Stimulated activated memory B cell treated with anti-CD40 and anti-IgM and Interleukin-4, amounts not matched to agents 10 μg/mL and 1 μg/mL and 100 μg/mL, for 72 hours (primary cell): ENCODE results near the gene ARHGAP12.
"Not testable (repeated sequence)": the region's sequence is repeated elsewhere in the genome, so short reads cannot be mapped to it uniquely, and the experiment has no call there.

ENCODE experiments used
- ATAC-seq: fragments of 150-1000 bp; cut with Tn5 transposase; 2 replicates; pipeline ENCODE4 v1.10.0; 2021
- H3K27ac Mint-ChIP-seq: one replicate; pipeline ENCODE4 v1.8.0; 2022; ENCODE audit warnings: mild to moderate bottlenecking, mixed read lengths
- H3K27me3 Mint-ChIP-seq: one replicate; pipeline ENCODE4 v1.8.0; 2022; ENCODE audit warnings: mixed read lengths
- H3K36me3 Mint-ChIP-seq: one replicate; pipeline ENCODE4 v1.8.0; 2022; ENCODE audit warnings: mixed read lengths
- H3K4me1 Mint-ChIP-seq: one replicate; pipeline ENCODE4 v1.8.0; 2022; ENCODE audit warnings: mixed read lengths
- H3K4me3 Mint-ChIP-seq: one replicate; pipeline ENCODE4 v1.8.0; 2022; ENCODE audit warnings: mild to moderate bottlenecking, moderate library complexity, mixed read lengths
- H3K9me3 Mint-ChIP-seq: one replicate; pipeline ENCODE4 v1.8.0; 2022; ENCODE audit warnings: mixed read lengths

The ARHGAP12 gene

DNA sequence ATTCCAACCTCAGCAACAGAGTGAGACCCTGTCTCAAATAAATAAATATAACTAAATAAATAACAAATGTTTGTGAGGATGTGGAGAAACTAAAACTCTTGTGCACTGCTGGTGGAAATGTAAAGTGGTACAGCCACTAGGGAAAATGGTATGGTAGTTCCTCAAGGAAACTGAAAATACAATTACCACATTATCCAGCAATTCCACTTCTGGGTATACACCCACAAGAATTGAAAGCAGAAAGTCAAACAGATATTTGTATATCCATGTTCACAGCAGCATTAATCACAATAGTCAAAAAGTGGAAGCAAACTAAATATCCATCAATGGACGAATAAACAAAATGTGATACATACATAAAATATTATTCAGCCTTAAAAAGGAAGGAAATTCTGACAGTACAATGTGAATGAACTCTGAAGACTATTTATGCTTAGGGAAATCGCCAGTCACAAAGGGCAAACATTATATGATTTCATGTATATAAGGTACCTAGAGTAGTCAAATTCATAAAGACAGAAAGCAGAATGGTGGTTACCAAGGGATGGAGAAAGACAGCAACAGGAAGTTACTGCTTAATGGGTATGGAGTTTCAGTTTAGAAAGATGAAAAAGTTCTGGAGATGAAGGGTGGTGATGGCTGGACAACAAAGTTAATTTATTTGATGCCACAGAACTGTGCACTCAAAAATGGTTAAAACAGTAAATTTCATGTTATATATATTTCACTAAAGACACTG is 9.8 kb downstream of the ARHGAP12 start:
- Mint-ChIP-seq H3K27ac (no peak overlapping the region), H3K27me3 (no peaks in the 10 kb centered on the region), H3K4me1 (peaks cover 55% of the 10 kb centered on the region), H3K4me3 (no peak overlapping the region), H3K9me3 (no peaks in the 10 kb centered on the region), H3K36me3 (peaks cover 6% of the 10 kb centered on the region)
- ATAC-seq: no peak

- no peak for ATAC-seq
- Mint-ChIP-seq H3K36me3 (peaks cover 6% of the 10 kb centered on the region), H3K27ac (no peak overlapping the region), H3K9me3 (no peaks in the 10 kb centered on the region), H3K4me3 (no peak overlapping the region), H3K4me1 (peaks cover 75% of the 10 kb centered on the region), H3K27me3 (no peaks in the 10 kb centered on the region)
Measured at GRCh38 chr10:31914370-31914769, 14.3 kb downstream of the ARHGAP12 start.

DNA sequence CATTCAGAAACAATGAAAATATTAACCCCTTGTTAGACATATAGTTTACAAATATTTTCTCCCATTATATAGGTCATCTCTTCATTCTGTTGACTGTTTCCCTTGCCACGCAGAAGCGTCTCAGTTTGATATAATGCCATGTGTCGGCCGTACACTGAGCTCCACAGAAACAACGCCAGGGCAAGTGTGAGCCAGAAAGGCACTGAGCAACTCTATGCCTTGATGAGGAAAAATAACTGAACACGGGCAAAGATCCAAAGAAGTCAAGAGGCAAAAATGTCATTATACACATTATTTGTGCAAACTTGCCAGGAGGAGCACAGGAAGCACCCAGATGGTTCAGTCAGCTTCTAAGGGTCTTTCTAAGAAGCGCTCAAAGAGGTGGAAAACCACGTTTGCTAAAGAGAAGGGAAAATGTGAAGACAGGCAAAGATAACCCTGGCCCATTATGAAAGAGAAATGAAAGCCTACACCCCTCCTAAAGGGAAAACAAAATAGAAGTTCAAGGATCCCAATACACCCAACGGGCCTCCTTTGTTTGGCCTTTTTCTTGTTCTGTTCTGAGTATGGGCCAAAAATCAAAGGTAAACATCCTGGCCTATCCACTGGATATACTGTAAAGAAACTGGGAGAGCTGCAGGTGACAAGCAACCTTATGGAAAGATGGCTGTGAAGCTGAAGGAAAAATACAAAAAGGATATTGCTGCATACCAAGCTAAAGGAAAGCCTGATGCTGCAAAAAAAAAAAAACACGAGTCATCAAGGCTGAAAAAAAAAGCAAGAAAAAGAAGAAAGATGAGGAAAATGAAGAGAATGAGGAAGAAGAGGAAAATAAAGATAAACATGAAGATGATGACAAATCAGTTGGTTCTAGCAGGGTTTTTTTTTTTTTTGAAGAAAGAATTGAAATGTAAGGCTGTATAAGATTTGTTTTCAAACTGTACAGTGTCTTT is 15.5 kb downstream of the ARHGAP12 start:
- Mint-ChIP-seq H3K9me3 (no peaks in the 10 kb centered on the region), H3K36me3 (peaks cover 18% of the 10 kb centered on the region), H3K27ac (peak overlapping the region; percentile 9), H3K4me1 (peaks cover 78% of the 10 kb centered on the region), H3K4me3 (no peak overlapping the region), H3K27me3 (no peaks in the 10 kb centered on the region)
- no peak for ATAC-seq

GRCh38 chr10:31912289-31912688 is 16.3 kb downstream of the ARHGAP12 start:
- Mint-ChIP-seq H3K4me1 (peaks cover 76% of the 10 kb centered on the region), H3K9me3 (no peaks in the 10 kb centered on the region), H3K36me3 (peaks cover 22% of the 10 kb centered on the region), H3K27me3 (no peaks in the 10 kb centered on the region), H3K27ac (no peak overlapping the region), H3K4me3 (no peak overlapping the region)
- ATAC-seq: no peak

- Mint-ChIP-seq H3K27ac (peak overlapping the region; percentile 18), H3K36me3 (peaks cover 43% of the 10 kb centered on the region), H3K4me1 (peaks cover 65% of the 10 kb centered on the region), H3K4me3 (no peak overlapping the region), H3K9me3 (no peaks in the 10 kb centered on the region), H3K27me3 (no peaks in the 10 kb centered on the region)
- ATAC-seq: no peak
Measured at GRCh38 chr10:31910016-31910415, 18.6 kb downstream of the ARHGAP12 start.

GRCh38 chr10:31908157-31908556 is 20.5 kb downstream of the ARHGAP12 start:
- peaks cover 58% of the 10 kb centered on the region for H3K4me1 Mint-ChIP-seq
- H3K27ac Mint-ChIP-seq: no peak overlapping the region
- no peaks in the 10 kb centered on the region for H3K27me3 Mint-ChIP-seq
- H3K9me3 Mint-ChIP-seq: no peaks in the 10 kb centered on the region
- ATAC-seq: no peak
- no peak overlapping the region for H3K4me3 Mint-ChIP-seq
- peaks cover 49% of the 10 kb centered on the region for H3K36me3 Mint-ChIP-seq

GRCh38 chr10:31906039-31906438 is 22.6 kb downstream of the ARHGAP12 start:
- no peak overlapping the region for H3K27ac Mint-ChIP-seq
- no peak overlapping the region for H3K4me3 Mint-ChIP-seq
- no peak for ATAC-seq
- peaks cover 3% of the 10 kb centered on the region for H3K9me3 Mint-ChIP-seq
- H3K36me3 Mint-ChIP-seq: peaks cover 64% of the 10 kb centered on the region
- no peaks in the 10 kb centered on the region for H3K27me3 Mint-ChIP-seq
- peaks cover 39% of the 10 kb centered on the region for H3K4me1 Mint-ChIP-seq

DNA sequence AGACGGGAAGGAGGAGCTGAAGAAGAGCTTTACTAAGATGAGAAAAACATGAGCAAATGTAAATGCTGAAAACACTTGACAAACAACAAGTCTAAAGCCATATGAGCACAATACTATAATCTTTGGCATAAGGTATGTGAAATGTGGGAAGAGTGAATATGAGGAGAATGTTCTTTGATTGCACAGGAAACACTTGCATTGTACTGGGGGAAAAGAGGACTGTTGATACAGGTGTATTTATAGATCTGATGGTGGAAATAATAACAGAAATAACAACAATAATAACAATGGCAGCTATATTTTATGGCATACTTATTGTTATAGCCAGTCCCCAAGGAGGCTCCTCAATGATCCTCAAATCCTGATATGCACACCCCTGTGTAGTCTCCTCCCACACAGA is 23.0 kb downstream of the ARHGAP12 start:
- peaks cover 3% of the 10 kb centered on the region for H3K9me3 Mint-ChIP-seq
- H3K36me3 Mint-ChIP-seq: peaks cover 69% of the 10 kb centered on the region
- no peaks in the 10 kb centered on the region for H3K27me3 Mint-ChIP-seq
- no peak overlapping the region for H3K27ac Mint-ChIP-seq
- ATAC-seq: no peak
- peaks cover 35% of the 10 kb centered on the region for H3K4me1 Mint-ChIP-seq
- H3K4me3 Mint-ChIP-seq: no peak overlapping the region

GRCh38 chr10:31902625-31903024 is 26.0 kb downstream of the ARHGAP12 start:
- peaks cover 39% of the 10 kb centered on the region for H3K4me1 Mint-ChIP-seq
- no peak for ATAC-seq
- H3K27ac Mint-ChIP-seq: no peak overlapping the region
- H3K36me3 Mint-ChIP-seq: peaks cover 60% of the 10 kb centered on the region
- peaks cover 3% of the 10 kb centered on the region for H3K9me3 Mint-ChIP-seq
- no peak overlapping the region for H3K4me3 Mint-ChIP-seq
- H3K27me3 Mint-ChIP-seq: no peaks in the 10 kb centered on the region

- H3K36me3 Mint-ChIP-seq: peaks cover 38% of the 10 kb centered on the region
- H3K27ac Mint-ChIP-seq: no peak overlapping the region
- H3K27me3 Mint-ChIP-seq: no peaks in the 10 kb centered on the region
- peaks cover 51% of the 10 kb centered on the region for H3K4me1 Mint-ChIP-seq
- H3K4me3 Mint-ChIP-seq: no peak overlapping the region
- no peak for ATAC-seq
- H3K9me3 Mint-ChIP-seq: peaks cover 3% of the 10 kb centered on the region
Measured at GRCh38 chr10:31897506-31897905, 31.1 kb downstream of the ARHGAP12 start.

- H3K27me3 Mint-ChIP-seq: no peaks in the 10 kb centered on the region
- no peak for ATAC-seq
- H3K4me1 Mint-ChIP-seq: peaks cover 54% of the 10 kb centered on the region
- peaks cover 3% of the 10 kb centered on the region for H3K9me3 Mint-ChIP-seq
- no peak overlapping the region for H3K4me3 Mint-ChIP-seq
- peaks cover 33% of the 10 kb centered on the region for H3K36me3 Mint-ChIP-seq
- no peak overlapping the region for H3K27ac Mint-ChIP-seq
Measured at GRCh38 chr10:31896968-31897384, 31.7 kb downstream of the ARHGAP12 start.

GRCh38 chr10:31895722-31896121 is 32.9 kb downstream of the ARHGAP12 start:
- Mint-ChIP-seq H3K4me1 (peaks cover 62% of the 10 kb centered on the region), H3K36me3 (peaks cover 30% of the 10 kb centered on the region)
- not testable (repeated sequence) for H3K27me3 Mint-ChIP-seq, H3K27ac Mint-ChIP-seq, H3K9me3 Mint-ChIP-seq, H3K4me3 Mint-ChIP-seq, ATAC-seq

DNA sequence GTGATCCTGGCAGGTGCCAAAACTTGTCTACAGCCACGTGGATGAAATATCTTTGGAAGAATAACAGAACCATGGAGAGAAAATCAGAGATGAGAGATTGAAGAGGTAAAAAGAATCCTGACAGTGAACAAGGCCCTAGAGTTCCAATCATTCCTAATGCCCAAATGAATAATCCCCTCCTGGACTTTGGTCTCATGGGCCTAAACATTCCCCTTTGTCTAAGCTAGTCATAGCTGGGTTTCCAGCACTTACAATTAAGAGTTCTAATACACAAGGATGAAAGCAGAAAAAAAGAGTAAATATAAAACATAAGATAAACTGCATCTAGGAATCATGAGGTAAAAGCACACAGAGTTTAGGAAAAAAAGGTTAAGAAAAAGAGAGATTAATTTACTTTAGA is 40.2 kb downstream of the ARHGAP12 start:
- no peak for ATAC-seq
- H3K27me3 Mint-ChIP-seq: no peaks in the 10 kb centered on the region
- peaks cover 51% of the 10 kb centered on the region for H3K4me1 Mint-ChIP-seq
- H3K9me3 Mint-ChIP-seq: no peaks in the 10 kb centered on the region
- no peak overlapping the region for H3K4me3 Mint-ChIP-seq
- peaks cover 17% of the 10 kb centered on the region for H3K36me3 Mint-ChIP-seq
- no peak overlapping the region for H3K27ac Mint-ChIP-seq

DNA sequence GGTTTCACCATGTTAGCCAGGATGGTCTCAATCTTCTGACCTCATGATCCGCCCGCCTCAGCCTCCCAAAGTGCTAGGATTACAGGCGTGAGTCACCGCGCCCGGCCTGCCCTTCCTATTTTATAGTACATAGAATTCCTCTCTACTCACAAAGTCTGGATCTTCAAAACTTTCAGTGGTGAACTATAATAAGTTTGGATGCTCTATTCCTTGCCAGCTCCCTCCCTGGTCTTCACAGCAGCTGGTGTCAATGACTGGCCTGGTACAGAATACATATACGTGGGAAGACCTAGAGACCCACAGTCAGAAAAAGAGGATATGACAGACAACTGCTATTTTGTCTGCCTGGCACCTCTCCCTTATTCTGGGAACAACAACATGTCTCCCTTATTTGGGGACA is 40.8 kb downstream of the ARHGAP12 start:
- ATAC-seq: no peak

GRCh38 chr10:31886885-31887284 is 41.7 kb downstream of the ARHGAP12 start:
- Mint-ChIP-seq H3K4me3 (no peak overlapping the region), H3K4me1 (peaks cover 42% of the 10 kb centered on the region)

More for the DNA sequence above, 40.8 kb downstream of the ARHGAP12 start:
- Mint-ChIP-seq H3K36me3 (peaks cover 12% of the 10 kb centered on the region), H3K4me3 (no peak overlapping the region), H3K27me3 (no peaks in the 10 kb centered on the region), H3K27ac (no peak overlapping the region), H3K9me3 (no peaks in the 10 kb centered on the region), H3K4me1 (peaks cover 49% of the 10 kb centered on the region)

More at GRCh38 chr10:31886885-31887284, 41.7 kb downstream of the ARHGAP12 start:
- Mint-ChIP-seq H3K36me3 (peaks cover 11% of the 10 kb centered on the region), H3K9me3 (no peaks in the 10 kb centered on the region), H3K27ac (no peak overlapping the region), H3K27me3 (no peaks in the 10 kb centered on the region)
- no peak for ATAC-seq
